Measurements from ENCODE around the gene MGAT3. TPM values are rescaled to one million over a fixed set of nuclear protein-coding genes. Genes with fewer than 3 reads are reported as not detected.

The MGAT3 gene
- total RNA-seq, 1 donor from 2014 or later = 43.6 TPM

GRCh38 chr22:39462443-39463221, 5.8 kb downstream of the MGAT3 start:
- Mint-ChIP-seq H3K27ac (peak overlapping the region; percentile 78), H3K36me3 (no peaks in the 10 kb centered on the region), H3K4me3 (no peak overlapping the region), H3K9me3 (no peaks in the 10 kb centered on the region), H3K4me1 (peaks cover 33% of the 10 kb centered on the region), H3K27me3 (ENCODE audit: low read depth) (no peaks in the 10 kb centered on the region)
- no peak for TF ChIP-seq CTCF (IDR thresholded peaks at IDR 0.05; ENCODE audit: unreplicated experiment)
- no peak for DNase-seq (ENCODE audit: low spot score in 2 of 2, unreplicated experiment in 2 of 2)

- no peak for TF ChIP-seq CTCF (IDR thresholded peaks at IDR 0.05; ENCODE audit: unreplicated experiment)
- Mint-ChIP-seq H3K36me3 (no peaks in the 10 kb centered on the region), H3K27me3 (ENCODE audit: low read depth) (no peaks in the 10 kb centered on the region), H3K9me3 (no peaks in the 10 kb centered on the region), H3K27ac (peak overlapping the region; percentile 75), H3K4me3 (no peak overlapping the region), H3K4me1 (peaks cover 30% of the 10 kb centered on the region)
- DNase-seq (ENCODE audit: low spot score in 2 of 2, unreplicated experiment in 2 of 2) = no peak
Observed at GRCh38 chr22:39463277-39463676, 6.5 kb downstream of the MGAT3 start.

DNA sequence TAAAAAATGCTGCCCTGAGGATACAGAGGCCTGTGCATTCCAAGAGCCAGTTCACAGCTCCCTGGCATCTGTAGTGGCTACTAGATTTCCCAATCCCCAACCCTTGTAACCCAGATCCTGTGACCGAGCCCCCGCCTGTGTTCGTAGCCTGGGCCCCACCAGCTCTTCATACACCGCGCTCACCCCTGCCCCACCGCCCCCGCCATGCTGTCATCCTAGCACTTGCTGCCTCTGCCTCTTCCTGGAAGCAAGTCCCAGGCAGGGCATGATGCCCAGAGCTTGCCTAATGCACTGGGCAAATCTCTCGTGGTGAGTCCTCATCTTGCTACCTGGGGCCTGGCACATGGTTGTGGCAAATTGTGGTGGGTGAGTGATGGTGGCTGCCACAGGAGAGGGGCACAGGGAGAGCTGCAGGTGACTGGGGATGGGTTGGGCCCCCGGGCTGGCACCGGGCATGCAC, 7.1 kb downstream of the MGAT3 start:
- Mint-ChIP-seq H3K4me1 (peaks cover 30% of the 10 kb centered on the region), H3K27me3 (ENCODE audit: low read depth) (no peaks in the 10 kb centered on the region), H3K9me3 (no peaks in the 10 kb centered on the region), H3K36me3 (no peaks in the 10 kb centered on the region), H3K4me3 (no peak overlapping the region), H3K27ac (no peak overlapping the region)
- no peak for TF ChIP-seq CTCF (IDR thresholded peaks at IDR 0.05; ENCODE audit: unreplicated experiment)
- no peak for DNase-seq (ENCODE audit: low spot score in 2 of 2, unreplicated experiment in 2 of 2)

- TF ChIP-seq CTCF (IDR thresholded peaks at IDR 0.05; ENCODE audit: unreplicated experiment) = no peak
- no peak for DNase-seq (ENCODE audit: low spot score in 2 of 2, unreplicated experiment in 2 of 2)
- Mint-ChIP-seq H3K4me3 (no peak overlapping the region), H3K9me3 (no peaks in the 10 kb centered on the region), H3K36me3 (no peaks in the 10 kb centered on the region), H3K27ac (peak overlapping the region; percentile 16), H3K4me1 (peaks cover 45% of the 10 kb centered on the region), H3K27me3 (ENCODE audit: low read depth) (no peaks in the 10 kb centered on the region)
Observed at GRCh38 chr22:39466228-39467006, 9.6 kb downstream of the MGAT3 start.

GRCh38 chr22:39467390-39467895, 10.6 kb downstream of the MGAT3 start:
- no peak overlapping the region for H3K4me3 Mint-ChIP-seq
- no peak for TF ChIP-seq CTCF (IDR thresholded peaks at IDR 0.05; ENCODE audit: unreplicated experiment)
- H3K36me3 Mint-ChIP-seq = no peaks in the 10 kb centered on the region
- DNase-seq (ENCODE audit: low spot score in 2 of 2, unreplicated experiment in 2 of 2) = no peak
- no peak overlapping the region for H3K27ac Mint-ChIP-seq
- no peaks in the 10 kb centered on the region for H3K27me3 Mint-ChIP-seq (ENCODE audit: low read depth)
- H3K4me1 Mint-ChIP-seq = peaks cover 49% of the 10 kb centered on the region
- H3K9me3 Mint-ChIP-seq = no peaks in the 10 kb centered on the region
